Upper lobe of left lung (tissue), 6 donors: ENCODE results near the gene LIN52. TPM values are rescaled to one million over a fixed set of nuclear protein-coding genes. Genes with fewer than 3 reads are reported as not detected.

ENCODE experiments used
- ATAC-seq, 2 donors: fragments of 200-7000 bp; cut with Tn5 transposase; one replicate each; pipeline ENCODE4 v1.9.1; 2022; ENCODE audit warnings: mild to moderate bottlenecking in 2 of 2, moderate library complexity in 2 of 2; ENCODE audit not compliant: low FRiP score in 2 of 2
- DNase-seq, 2 donors: peaks; one replicate each; pipeline ENCODE4 v3.0.0-alpha.2; 2019 to 2020
- H3K27ac ChIP-seq, 4 donors: fragments of 200-600 bp; sonication (generic); one replicate each; pipeline ENCODE4 v1.5.1; 2016 to 2019
- H3K27me3 ChIP-seq, 4 donors: fragments of 200-600 bp; sonication (generic); one replicate each; pipeline ENCODE4 v1.5.1; 2017 to 2019
- H3K36me3 ChIP-seq, 4 donors: fragments of 200-600 bp; sonication (generic); one replicate each; pipeline ENCODE4 v1.5.1; 2016 to 2019
- H3K4me1 ChIP-seq, 4 donors: fragments of 200-600 bp; sonication (generic); one replicate each; pipeline ENCODE4 v1.5.1; 2018 to 2019
- H3K4me3 ChIP-seq, 4 donors: fragments of 200-600 bp; sonication (generic); one replicate each; pipeline ENCODE4 v1.5.1; 2017 to 2019; ENCODE audit warnings: mild to moderate bottlenecking in 2 of 4, moderate library complexity in 1 of 4
- H3K9me3 ChIP-seq, 4 donors: fragments of 200-600 bp; sonication (generic); one replicate each; pipeline ENCODE4 v1.5.1; 2018 to 2019
- EP300 ChIP-seq, 4 donors: sonication (generic); formaldehyde crosslinking; IDR thresholded peaks; one replicate each; pipeline ENCODE4 v1.5.1; 2017; ENCODE audit warnings: antibody characterized with exemption in 4 of 4, control low read depth in 2 of 4
- POLR2A ChIP-seq, 4 donors: fragments of 450-650 bp; IDR thresholded peaks; one replicate each; pipeline ENCODE4 v1.5.1; 2016 to 2017; ENCODE audit warnings: antibody characterized with exemption in 4 of 4, mild to moderate bottlenecking in 2 of 4
- POLR2AphosphoS5 ChIP-seq, 2 donors: sonication (generic); formaldehyde crosslinking; IDR thresholded peaks; one replicate each; pipeline ENCODE4 v1.5.1; 2017; ENCODE audit warnings: antibody characterized with exemption in 2 of 2
- WGBS, 2 donors: methylation state at CpG; one replicate each; pipeline ENCODE4 v1.1.5; 2017 to 2018; 5-methylcytosine and 5-hydroxymethylcytosine counted together
- total RNA-seq, 6 donors: library from RNA; depleted of rRNA in 4 of 6; stranded (reverse); fragments of >200 nt in 4 of 6; gene quantifications; one replicate each; pipeline versions ENCODE4 v1.1.0 to v1.2.1, GENCODE V29; 2016 to 2021
- TF ChIP-seq, protein P1 (sequence below), 6 experiments: fragments of 450-650 bp in 4 of 6; fragments of 200-600 bp in 2 of 6; sonication (generic) in 2 of 6; IDR thresholded peaks; one replicate each; pipeline ENCODE4 v1.5.1; 2016 to 2019; ENCODE audit warnings: antibody characterized with exemption in 6 of 6
- donor health status: DM: no; HTN: no; CAD: no; lungs with moderate emphysema.
- donor health status: DM: no; HTN: yes; CAD: no; lungs with severe emphysema.

The LIN52 gene
- total RNA-seq, 6 donors from 2014 or later: 5.8 to 9.7 (median 8.8) TPM

DNA sequence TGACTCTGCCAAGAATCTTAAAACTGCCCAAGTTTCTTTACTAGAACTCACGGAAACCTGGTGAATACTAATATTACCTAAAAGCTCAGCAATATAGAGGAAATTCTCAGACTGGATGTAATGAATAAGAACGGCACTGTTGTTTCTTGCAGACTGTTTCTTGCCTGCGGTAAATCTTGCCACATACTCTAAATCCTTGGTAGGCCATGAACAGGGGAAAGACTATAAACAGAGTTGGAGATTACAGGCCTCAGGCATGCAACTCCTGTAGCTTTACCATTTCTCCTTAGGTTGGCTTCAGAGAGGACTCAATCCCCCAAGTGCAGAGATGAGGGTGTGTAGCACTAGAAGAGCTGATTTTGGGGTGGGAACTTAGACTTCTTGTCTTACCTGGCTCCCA, 1.6 kb upstream of the LIN52 start:
- DNase-seq (no peak), ATAC-seq (no peak)
- Histone ChIP-seq H3K27ac (peak overlapping the region in 3 of 4 donors; percentile 84 to 95 (median 91)), H3K36me3 (no peaks in the 10 kb centered on the region), H3K4me3 (peak overlapping the region in 2 of 4 donors; percentile 88 to 97), H3K27me3 (no peaks in the 10 kb centered on the region), H3K9me3 (no peaks in the 10 kb centered on the region), H3K4me1 (peaks cover 33 to 38% (median 35%) of the 10 kb centered on the region in 4 donors)
- TF ChIP-seq POLR2A (IDR thresholded peaks at IDR 0.05): no peak
- TF ChIP-seq POLR2AphosphoS5 (IDR thresholded peaks at IDR 0.05): no peak
- TF ChIP-seq, protein P1, sequence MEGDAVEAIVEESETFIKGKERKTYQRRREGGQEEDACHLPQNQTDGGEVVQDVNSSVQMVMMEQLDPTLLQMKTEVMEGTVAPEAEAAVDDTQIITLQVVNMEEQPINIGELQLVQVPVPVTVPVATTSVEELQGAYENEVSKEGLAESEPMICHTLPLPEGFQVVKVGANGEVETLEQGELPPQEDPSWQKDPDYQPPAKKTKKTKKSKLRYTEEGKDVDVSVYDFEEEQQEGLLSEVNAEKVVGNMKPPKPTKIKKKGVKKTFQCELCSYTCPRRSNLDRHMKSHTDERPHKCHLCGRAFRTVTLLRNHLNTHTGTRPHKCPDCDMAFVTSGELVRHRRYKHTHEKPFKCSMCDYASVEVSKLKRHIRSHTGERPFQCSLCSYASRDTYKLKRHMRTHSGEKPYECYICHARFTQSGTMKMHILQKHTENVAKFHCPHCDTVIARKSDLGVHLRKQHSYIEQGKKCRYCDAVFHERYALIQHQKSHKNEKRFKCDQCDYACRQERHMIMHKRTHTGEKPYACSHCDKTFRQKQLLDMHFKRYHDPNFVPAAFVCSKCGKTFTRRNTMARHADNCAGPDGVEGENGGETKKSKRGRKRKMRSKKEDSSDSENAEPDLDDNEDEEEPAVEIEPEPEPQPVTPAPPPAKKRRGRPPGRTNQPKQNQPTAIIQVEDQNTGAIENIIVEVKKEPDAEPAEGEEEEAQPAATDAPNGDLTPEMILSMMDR (IDR thresholded peaks at IDR 0.05): no peak
- 82 to 87% methylated on average over 3 of the region's 3 CpGs for WGBS, 2 donors

DNA sequence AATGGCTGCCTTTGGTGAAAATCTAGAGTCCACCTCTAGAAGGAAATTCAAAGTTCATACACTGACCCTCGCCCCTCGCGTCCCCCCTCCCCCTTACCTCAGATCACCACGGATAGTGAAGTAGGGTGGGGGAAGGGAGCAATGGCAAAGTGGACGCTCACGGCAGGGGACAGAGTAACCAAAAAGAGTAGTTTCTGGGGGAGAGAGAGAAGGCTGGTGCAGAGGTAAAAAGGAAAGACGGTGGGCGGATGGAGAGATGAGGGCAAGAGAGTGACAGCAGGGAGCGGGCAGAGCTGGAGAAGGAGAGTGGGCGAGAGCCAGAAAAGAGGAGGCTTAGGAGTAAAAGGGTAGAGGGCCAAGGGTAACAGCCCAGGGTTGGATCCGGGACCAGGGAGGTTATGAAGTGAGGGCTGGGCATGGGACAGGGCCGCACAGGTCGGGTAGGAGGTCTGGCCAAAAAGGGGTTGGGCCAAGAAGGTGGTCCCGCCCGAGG, 926 bp upstream of the LIN52 start:
- H3K27me3 ChIP-seq: no peaks in the 10 kb centered on the region
- no peaks in the 10 kb centered on the region for H3K36me3 ChIP-seq
- no peak for DNase-seq
- H3K27ac ChIP-seq: peak overlapping the region; percentile 84 to 95 (median 88)
- peak overlapping the region; percentile 75 to 97 (median 88) for H3K4me3 ChIP-seq
- TF ChIP-seq EP300 (IDR thresholded peaks at IDR 0.05): no peak
- TF ChIP-seq POLR2AphosphoS5 (IDR thresholded peaks at IDR 0.05): no peak
- TF ChIP-seq POLR2A (IDR thresholded peaks at IDR 0.05): no peak
- TF ChIP-seq, protein P1 (IDR thresholded peaks at IDR 0.05): no peak
- 2% methylated on average over 15 of the region's 15 CpGs for WGBS, 2 donors
- H3K9me3 ChIP-seq: no peaks in the 10 kb centered on the region
- peaks cover 33 to 38% (median 35%) of the 10 kb centered on the region in 4 donors for H3K4me1 ChIP-seq
- ATAC-seq: peak in 1 of 2 donors; percentile 13

DNA sequence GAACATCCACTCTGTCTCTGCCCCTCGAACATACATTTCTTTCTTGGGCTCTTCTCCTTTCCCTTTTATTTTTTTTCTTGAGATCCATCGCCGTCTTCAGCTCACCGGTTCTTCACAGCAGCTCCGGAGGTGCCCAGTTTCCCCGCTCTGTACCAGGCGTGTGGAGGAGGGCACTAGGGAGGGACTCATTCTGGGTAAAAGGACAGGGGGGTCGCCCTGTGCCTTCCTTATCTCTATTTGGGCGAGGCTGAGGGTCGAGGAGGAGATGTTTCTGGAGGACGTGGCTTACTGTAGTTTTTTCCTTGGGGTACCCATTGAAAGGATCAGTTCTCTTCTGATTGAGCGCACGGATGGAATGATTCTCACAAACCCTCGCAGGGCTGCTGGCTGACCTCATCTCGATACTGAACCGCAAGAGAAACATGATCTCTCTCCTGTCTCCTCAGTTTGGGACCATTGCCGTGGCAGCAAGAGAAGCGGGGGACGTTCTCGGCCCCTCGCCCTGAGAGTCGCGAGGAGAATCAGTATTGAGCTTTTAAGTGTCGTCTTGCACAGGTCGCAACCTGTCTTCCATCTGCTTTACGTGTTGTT, 386 bp downstream of the LIN52 start:
- Histone ChIP-seq H3K27ac (peak overlapping the region; percentile 73 to 95 (median 87)), H3K9me3 (no peaks in the 10 kb centered on the region), H3K36me3 (no peaks in the 10 kb centered on the region), H3K27me3 (no peaks in the 10 kb centered on the region), H3K4me3 (peak overlapping the region; percentile 88 to 97 (median 90)), H3K4me1 (peaks cover 33 to 38% (median 35%) of the 10 kb centered on the region in 4 donors)
- WGBS, 2 donors: 1% methylated on average over 20 to 26 of the region's 26 CpGs
- no peak for DNase-seq
- ATAC-seq: peak; percentile 6 to 18
- TF ChIP-seq, protein P1 (IDR thresholded peaks at IDR 0.05): no peak
- TF ChIP-seq POLR2AphosphoS5 (IDR thresholded peaks at IDR 0.05) (no peak), EP300 (IDR thresholded peaks at IDR 0.05) (no peak), POLR2A (IDR thresholded peaks at IDR 0.05) (peak in 1 of 4 donors; percentile 61)

DNA sequence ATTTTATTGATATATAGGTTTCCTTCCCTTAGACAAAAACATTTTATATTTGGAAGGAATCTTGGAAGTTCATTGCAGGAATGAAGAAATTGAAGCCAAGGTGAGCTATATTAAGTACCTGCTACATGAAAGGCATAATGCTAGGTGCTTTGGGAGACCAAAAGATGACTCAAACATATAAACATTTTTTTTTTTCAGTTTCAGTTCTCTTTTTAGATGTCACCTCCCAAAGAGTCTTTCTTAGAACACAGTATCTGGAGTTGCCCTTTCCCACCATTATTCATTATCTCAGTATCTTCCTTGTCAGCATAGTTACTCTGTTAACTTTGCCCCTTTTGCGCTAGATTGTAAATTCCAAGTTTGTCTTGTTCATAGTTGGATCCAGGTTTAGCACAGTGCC, 1.1 kb downstream of the LIN52 start:
- Histone ChIP-seq H3K27me3 (no peaks in the 10 kb centered on the region), H3K9me3 (no peaks in the 10 kb centered on the region), H3K27ac (no peak overlapping the region), H3K4me3 (peak overlapping the region in 2 of 4 donors; percentile 88 to 97), H3K36me3 (peaks cover 0 to 2% (median under 1%) of the 10 kb centered on the region in 4 donors), H3K4me1 (peaks cover 31 to 35% (median 34%) of the 10 kb centered on the region in 4 donors)
- 89 to 91% methylated on average over 1 of the region's 1 CpG for WGBS, 2 donors
- no peak for TF ChIP-seq EP300 (IDR thresholded peaks at IDR 0.05)
- TF ChIP-seq, protein P1 (IDR thresholded peaks at IDR 0.05): no peak
- DNase-seq (no peak), ATAC-seq (no peak)
